Stimulated activated CD8-positive, alpha-beta memory T cell treated with anti-CD3 and anti-CD28 coated beads, Interleukin-12 subunit alpha, Interleukin-12 subunit beta, amount 100 ng/mL, for 1 hour (primary cell): ENCODE results near the gene TBRG1.
A peak's percentile ranks its signal among the peaks of the same experiment; 100 is the strongest.
"Not testable (repeated sequence)": the region's sequence is repeated elsewhere in the genome, so short reads cannot be mapped to it uniquely, and the experiment has no call there.

ENCODE experiments used
- DNase-seq: peaks from one replicate; pipeline ENCODE4 v3.0.0-alpha.2; 2020; ENCODE audit warnings: low read depth

TBRG1 gene

DNA sequence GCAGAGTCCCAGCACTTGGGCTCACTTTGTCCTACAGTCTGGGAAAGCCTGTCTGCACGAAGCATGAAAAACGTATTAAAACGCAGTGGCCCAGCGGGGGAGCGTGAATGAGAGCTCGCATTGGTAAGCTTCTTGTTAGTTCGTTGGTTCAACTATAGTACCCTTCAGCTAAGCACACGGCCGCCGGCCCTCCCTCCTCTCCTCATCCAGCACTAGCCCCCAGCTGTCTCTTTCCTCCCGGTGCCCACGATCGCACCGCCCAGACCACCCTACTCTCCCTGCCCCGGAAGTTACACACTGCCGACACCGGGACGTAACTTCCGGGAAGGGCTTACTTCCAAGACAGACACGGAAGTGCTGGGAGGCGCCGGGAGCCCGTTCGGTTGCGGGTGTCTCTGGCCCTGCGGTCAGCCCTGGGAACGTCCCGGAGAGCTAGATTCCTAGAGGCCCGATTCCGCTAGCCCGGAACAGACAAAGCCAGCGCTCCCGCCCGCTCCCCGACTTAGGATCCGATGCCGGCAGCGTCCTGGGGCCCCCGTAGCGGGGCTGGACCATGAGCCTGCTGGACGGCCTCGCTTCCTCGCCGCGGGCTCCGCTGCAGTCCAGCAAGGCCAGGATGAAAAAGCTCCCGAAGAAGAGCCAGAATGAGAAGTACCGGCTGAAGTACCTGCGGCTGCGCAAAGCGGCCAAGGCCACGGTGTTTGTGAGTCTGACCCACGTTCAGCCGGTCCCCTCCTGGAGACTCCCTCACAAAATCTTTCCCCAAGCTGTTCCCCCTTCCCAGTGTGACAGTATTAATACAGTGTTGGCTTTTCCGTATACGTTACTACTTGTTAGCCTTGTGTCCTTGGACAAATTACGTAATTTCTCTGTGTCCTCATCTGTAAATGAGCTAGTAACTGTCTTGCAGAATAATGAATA lies at the start of gene TBRG1:
TBRG1 (plus strand) TSS at position 334 of the 921 bp plus-strand sequence; CDS start at position 554, 220 bp downstream.
- peak; percentile 68 for DNase-seq

DNA sequence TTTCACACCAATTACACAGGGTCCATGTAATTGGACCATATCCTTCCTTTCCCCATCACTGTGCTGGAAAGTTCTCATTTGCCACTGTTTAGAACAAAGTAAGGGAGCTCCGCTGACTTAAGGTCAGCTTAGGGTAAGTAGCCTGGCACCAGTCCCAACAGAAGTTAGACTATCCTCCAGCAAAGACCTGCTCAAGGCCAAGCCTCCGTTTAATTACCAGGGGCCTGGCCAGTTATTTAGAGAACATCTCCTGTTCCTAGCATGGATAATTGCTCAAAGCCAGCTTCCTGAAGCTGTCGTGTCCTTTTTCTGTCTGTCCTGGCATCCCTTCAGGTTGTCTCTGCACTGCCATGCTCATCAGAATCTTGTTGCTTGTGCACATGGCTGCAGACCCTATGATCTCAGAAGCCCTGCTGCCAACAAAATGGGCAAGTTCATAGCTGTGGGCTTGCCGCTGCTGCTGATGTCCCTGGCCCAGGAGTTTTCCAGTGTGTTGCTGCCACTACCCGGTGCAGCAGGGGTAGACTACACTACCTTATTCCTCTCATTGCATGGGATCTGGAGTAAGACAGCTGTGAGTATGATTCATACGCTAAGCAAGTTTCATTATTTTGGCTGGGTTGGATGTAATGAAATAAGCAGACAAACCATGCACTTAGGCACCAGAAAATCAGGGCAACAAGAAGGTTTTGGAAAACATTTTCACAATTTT lies 44.8 kb upstream of the TBRG1 start:
- DNase-seq: no peak

- DNase-seq: no peak
Observed at GRCh38 chr11:124578761-124579160, 43.9 kb upstream of the TBRG1 start.

GRCh38 chr11:124581817-124582216 lies 40.8 kb upstream of the TBRG1 start:
- DNase-seq: no peak

- DNase-seq: no peak
Observed at GRCh38 chr11:124582565-124582964, 40.1 kb upstream of the TBRG1 start.

DNA sequence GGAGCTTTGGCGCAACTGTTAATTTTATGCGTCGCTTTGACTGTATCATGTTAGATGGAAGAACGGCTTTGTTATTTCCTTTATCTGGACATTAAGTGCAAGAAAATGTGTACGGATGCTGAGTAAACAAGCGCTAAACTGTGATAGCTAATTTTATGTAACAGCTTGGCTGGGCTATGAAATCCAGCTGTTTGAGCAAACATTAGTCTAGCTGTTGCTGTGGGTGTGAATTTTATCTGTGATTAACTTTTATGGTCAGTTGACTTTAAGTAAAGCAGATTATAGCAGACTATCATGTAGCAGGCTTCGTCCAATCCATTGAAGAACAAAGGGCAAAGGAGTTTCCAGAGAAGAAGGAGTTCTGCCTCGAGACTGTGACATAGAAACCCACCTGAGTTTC lies 38.9 kb upstream of the TBRG1 start:
- DNase-seq: no peak

DNA sequence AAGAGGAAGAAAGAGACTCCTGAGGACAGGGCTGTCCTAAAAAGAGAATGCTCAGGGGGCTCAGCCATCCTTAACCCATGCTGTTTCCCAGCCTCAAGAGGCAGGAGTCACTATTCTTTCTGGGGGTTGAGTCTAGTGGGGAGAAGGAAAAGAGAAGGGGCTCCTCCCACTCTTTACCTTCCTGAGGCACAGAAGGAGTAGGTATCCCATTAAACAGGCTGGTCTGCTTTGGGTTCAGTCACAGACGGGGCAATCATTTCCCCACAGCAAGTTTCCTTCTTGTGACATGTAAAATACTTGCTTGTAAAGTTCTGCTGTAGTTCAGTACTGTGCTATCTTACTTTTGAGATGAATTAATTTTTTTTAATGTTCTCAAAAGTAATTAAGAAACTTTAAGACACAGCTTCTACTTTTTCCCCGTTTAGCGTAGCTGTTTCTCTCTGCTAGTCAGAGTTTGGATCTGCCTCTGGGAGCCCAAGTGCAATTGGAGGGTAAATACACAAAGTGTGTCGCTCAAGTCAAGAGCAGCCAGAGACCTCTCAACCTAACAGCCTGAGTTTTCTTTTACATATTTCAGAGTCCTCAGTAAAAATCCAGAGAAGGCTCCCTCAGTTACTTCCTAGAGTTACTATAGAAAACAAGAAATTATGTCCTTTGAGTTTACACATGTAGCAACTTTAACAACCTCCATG lies 37.8 kb upstream of the TBRG1 start:
- no peak for DNase-seq

- peak; percentile 2 for DNase-seq
Observed at GRCh38 chr11:124586238-124586860, 36.3 kb upstream of the TBRG1 start.

DNA sequence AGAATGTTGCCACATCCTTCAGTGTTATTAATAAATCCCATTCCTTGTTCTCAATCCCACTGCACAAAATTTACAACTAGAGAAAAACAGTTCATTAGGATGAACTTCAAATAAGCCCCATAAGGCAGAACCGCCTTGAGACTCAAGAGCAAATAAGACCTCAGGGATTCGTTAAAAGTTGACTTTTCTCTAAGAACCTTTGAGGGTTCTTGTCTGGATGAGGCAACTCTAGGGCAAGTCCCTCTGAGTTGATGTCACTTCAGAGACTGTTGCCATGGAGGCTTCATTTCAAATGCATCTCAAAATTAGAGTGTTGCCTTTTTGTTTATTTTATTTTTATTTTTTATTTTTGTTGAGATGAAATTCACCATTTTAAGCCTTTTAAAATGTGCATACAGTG lies 31.2 kb upstream of the TBRG1 start:
- no peak for DNase-seq

- no peak for DNase-seq
Observed at GRCh38 chr11:124592627-124593026, 30.0 kb upstream of the TBRG1 start.

DNA sequence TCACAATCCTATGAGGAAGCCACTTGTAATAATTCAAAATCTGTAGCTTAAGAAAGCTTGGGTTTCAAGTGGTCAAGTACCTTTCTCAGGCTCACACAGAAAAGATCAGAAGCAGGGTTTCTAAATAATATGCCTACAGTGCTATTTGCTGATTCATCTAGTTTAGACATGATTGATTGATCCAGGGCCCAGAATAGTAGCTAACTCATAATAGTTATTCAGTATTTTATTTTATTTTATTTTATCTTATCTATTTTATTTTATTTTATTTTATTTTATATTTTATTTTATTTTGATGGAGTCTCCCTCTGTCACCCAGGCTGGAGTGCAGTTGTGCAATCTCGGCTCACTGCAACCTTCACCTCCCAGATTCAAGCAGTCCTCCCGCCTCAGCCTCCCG lies 27.4 kb upstream of the TBRG1 start:
- no peak for DNase-seq

DNA sequence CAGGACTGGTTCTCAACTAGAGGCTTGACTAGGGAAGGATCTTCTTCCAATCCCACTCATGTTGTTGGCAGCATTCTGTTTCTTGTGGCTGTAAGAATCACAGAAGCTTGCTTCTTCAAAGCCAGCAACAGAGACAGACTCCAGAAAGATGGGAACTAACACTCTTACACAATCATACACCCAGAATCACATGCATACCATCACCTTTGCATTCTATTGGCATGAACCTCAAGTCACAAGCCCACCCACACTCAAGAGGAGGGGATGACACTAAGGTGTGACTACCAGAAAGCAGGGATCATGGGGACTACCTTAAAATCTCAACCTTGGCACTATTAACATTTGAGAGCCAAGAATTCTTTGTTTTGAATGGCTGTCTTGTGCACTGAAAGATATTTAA lies 25.0 kb upstream of the TBRG1 start:
- DNase-seq: no peak

DNA sequence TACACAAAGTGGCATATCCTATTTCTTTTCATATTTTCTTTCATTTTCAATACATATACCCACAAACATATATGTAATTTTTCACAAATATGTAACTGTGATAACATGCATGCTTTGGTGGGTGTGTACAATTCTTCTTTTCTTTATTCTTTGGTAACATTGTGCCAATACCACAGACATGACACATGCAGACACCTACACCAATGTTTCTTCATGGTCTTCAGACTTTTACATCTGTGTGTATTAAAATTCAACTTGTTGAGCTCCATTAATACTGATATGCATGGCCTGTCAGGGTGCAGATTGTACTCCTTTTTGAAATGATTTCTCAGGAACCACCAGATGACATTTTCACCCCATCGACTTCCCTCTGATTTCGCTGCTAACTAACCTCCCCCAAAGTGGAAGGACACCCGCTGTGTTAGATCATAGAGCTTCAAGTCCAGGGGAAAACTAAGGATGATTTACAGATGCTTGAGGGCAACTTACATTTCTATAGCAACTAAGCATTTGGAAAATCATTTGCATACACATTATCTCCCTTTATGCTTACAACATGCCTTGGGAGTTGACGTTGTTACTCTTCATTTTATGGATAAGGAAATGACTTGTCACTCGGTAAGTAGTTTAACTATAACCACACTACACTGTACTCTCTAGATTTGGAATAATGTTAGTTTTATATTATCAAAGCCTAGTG lies 21.9 kb upstream of the TBRG1 start:
- DNase-seq: no peak

GRCh38 chr11:124602193-124602592 lies 20.5 kb upstream of the TBRG1 start:
- no peak for DNase-seq

GRCh38 chr11:124602723-124603122 lies 19.9 kb upstream of the TBRG1 start:
- not testable (repeated sequence) for DNase-seq

DNA sequence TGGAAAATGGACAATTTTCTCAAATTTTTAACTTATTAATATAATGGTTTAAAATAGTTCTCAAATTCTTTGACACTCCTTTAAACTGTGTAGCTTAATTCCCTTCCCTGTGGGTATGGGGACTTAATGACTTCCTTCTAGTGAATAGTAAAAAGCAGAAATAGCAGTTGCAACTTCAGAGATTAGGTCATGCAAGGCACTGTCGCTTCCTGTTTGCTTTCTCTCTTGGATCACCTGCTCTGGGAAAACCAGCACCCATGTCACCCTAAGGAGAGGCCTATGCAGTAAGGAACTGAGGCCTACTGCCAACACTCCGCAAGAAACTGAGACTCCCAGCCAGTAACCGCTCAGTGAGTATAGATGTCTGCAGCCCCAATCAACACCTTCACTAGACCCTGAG lies 16.9 kb upstream of the TBRG1 start:
- no peak for DNase-seq

GRCh38 chr11:124608147-124608546 lies 14.5 kb upstream of the TBRG1 start:
- DNase-seq: no peak

- no peak for DNase-seq
Observed at GRCh38 chr11:124610295-124610694, 12.4 kb upstream of the TBRG1 start.

GRCh38 chr11:124611064-124611463 lies 11.6 kb upstream of the TBRG1 start, which contains the start of gene PANX3:
PANX3 (plus strand) TSS chr11:124611428; CDS start chr11:124611557, 129 bp downstream.
- no peak for DNase-seq

DNA sequence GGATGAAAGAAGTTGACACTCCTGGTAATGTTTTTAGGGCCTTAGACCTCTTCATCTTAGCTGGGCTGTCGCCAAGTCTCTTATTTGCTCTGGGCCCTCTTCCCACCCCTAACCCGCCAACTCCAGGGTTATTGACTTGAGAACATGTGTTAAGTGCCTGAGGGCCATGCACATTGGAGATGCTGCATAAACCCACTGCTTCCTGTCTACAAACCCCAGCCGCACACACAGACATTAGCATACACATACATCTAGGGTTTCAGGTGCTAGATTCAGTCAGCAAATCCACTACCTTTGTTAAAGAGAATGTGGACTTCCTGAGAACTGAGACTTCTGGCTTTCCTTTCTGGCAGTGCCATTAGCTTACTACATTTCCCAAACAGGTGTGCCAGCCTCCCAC lies 10.6 kb upstream of the TBRG1 start:
- DNase-seq: no peak

DNA sequence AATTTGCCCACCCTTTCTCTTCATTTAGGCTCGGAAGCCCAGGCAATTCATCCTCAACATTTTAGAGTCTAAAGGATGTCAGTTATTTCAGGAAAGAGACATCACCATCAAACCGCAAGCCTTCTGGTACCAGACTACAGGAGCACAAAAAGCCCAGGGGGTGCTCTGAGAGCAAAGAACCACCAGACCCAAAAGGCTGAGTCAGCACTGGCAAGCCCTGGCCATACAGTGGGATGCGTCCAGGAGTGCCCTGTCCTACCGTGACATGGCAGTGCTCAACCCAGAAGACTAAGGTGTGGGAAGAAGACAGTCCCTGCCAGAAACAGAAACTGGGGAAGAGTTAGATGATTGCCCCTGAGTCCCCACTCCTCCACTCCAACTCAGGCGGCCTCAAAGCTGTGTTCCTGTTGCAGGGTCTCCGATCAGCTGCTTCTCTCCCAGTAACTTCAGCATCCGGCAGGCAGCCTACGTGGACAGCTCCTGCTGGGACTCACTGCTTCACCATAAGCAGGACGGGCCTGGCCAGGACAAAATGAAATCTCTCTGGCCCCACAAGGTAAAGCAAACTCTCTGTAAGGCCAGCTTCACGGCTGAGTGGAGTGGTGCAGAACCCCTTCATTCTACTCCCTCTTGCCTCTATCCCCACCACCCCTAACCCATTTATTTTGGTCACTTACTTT lies 10.0 kb upstream of the TBRG1 start:
- no peak for DNase-seq
